Esophagus muscularis mucosa (tissue), 4 donors: ENCODE measurements around the gene GRID2. TPM values are rescaled to one million over a fixed set of nuclear protein-coding genes. Genes with fewer than 3 reads are reported as not detected.

Experiments
- DNase-seq: peaks from one replicate; pipeline ENCODE4 v3.0.0-alpha.2; 2017; ENCODE audit errors: extremely low spot score
- H3K27ac ChIP-seq, 4 donors: fragments of 200-600 bp; sonication (generic); replicated peaks in 1 of 4; 1 replicate in 3 of 4; 2 replicates in 1 of 4; pipeline ENCODE4 v1.5.1; 2016 to 2019; ENCODE audit warnings: mild to moderate bottlenecking in 1 of 4
- H3K27me3 ChIP-seq, 4 donors: fragments of 200-600 bp; sonication (generic); one replicate each; pipeline versions ENCODE4 v1.5.1 to v1.6.0; 2016 to 2019
- H3K36me3 ChIP-seq, 4 donors: fragments of 200-600 bp; sonication (generic); one replicate each; pipeline ENCODE4 v1.5.1; 2016 to 2019
- H3K4me1 ChIP-seq, 4 donors: fragments of 200-600 bp; sonication (generic); one replicate each; pipeline ENCODE4 v1.5.1; 2016 to 2019
- H3K4me3 ChIP-seq, 4 donors: fragments of 200-600 bp; sonication (generic); 1 replicate in 2 of 4; 2 replicates in 2 of 4; pipeline ENCODE4 v1.5.1; 2016 to 2019; ENCODE audit warnings: mild to moderate bottlenecking in 4 of 4, moderate library complexity in 1 of 4
- H3K9me3 ChIP-seq, 4 donors: fragments of 200-600 bp; sonication (generic); 1 replicate in 3 of 4; 2 replicates in 1 of 4; pipeline ENCODE4 v1.5.1; 2016 to 2019
- EP300 ChIP-seq: sonication (generic); formaldehyde crosslinking; IDR thresholded peaks from one replicate; pipeline ENCODE4 v1.6.1; 2017; ENCODE audit warnings: antibody characterized with exemption
- POLR2A ChIP-seq: fragments of 450-650 bp; IDR thresholded peaks from one replicate; pipeline ENCODE4 v1.6.1; 2017; ENCODE audit warnings: antibody characterized with exemption, moderate library complexity, mild to moderate bottlenecking, low read depth
- POLR2AphosphoS5 ChIP-seq, 2 donors: sonication (generic); formaldehyde crosslinking; IDR thresholded peaks; one replicate each; pipeline ENCODE4 v1.6.1; 2017; ENCODE audit warnings: antibody characterized with exemption in 2 of 2
- WGBS: methylation state at CpG from one replicate; pipeline ENCODE4 v1.1.5; 2018; 5-methylcytosine and 5-hydroxymethylcytosine counted together
- intact Hi-C: fragments of 100-400 bp; cut with DNase I; formaldehyde crosslinking; loops from one replicate; pipeline ENCODE4 v1.15.1; 2023
- total RNA-seq, 4 donors: library from RNA; depleted of rRNA; stranded (reverse); fragments of >200 nt; gene quantifications; one replicate each; pipeline versions ENCODE4 v1.1.0 to v1.2.1, GENCODE V29; 2016
- TF ChIP-seq, protein P1 (sequence below), 3 experiments: fragments of 200-600 bp in 2 of 3; fragments of 450-650 bp in 1 of 3; sonication (generic) in 2 of 3; IDR thresholded peaks; one replicate each; pipeline ENCODE4 v1.5.1; 2017 to 2019; ENCODE audit warnings: antibody characterized with exemption in 3 of 3, mild to moderate bottlenecking in 2 of 3, moderate library complexity in 1 of 3

Gene GRID2
- total RNA-seq, 4 donors from 2014 or later = 0.06 to 0.17 TPM; not detected in 2

DNA sequence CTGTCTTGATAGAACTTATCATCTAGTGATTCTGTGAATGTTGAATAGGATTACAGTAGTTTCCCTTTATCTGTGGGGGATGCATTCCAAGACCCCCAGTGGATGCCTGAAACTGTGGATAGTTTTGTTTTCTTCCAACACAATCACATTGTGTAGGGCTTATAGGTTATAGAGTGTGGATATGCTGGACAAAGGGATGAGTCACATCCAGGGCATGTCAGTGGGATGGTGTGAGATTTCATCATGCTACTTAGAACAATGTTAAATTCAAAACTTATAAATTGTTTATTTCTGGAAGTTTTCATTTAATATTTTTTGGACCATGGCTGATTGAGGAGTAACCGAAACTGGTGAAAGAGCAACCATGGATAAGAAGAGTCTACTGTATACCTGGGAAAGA is 1092.5 kb downstream of the GRID2 start:
- WGBS = 100% methylated on average over 1 of the region's 1 CpG
- Histone ChIP-seq H3K4me1 (no peaks in the 10 kb centered on the region), H3K27me3 (no peaks in the 10 kb centered on the region), H3K4me3 (no peak overlapping the region), H3K27ac (no peak overlapping the region), H3K36me3 (no peaks in the 10 kb centered on the region), H3K9me3 (no peaks in the 10 kb centered on the region)
- intact Hi-C loops = no loop called here
- DNase-seq = no peak
- no peak for TF ChIP-seq POLR2A
- no peak for TF ChIP-seq POLR2AphosphoS5 (IDR thresholded peaks at IDR 0.05)
- TF ChIP-seq, protein P1, sequence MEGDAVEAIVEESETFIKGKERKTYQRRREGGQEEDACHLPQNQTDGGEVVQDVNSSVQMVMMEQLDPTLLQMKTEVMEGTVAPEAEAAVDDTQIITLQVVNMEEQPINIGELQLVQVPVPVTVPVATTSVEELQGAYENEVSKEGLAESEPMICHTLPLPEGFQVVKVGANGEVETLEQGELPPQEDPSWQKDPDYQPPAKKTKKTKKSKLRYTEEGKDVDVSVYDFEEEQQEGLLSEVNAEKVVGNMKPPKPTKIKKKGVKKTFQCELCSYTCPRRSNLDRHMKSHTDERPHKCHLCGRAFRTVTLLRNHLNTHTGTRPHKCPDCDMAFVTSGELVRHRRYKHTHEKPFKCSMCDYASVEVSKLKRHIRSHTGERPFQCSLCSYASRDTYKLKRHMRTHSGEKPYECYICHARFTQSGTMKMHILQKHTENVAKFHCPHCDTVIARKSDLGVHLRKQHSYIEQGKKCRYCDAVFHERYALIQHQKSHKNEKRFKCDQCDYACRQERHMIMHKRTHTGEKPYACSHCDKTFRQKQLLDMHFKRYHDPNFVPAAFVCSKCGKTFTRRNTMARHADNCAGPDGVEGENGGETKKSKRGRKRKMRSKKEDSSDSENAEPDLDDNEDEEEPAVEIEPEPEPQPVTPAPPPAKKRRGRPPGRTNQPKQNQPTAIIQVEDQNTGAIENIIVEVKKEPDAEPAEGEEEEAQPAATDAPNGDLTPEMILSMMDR (IDR thresholded peaks at IDR 0.05) = no peak
- TF ChIP-seq EP300 = no peak

DNA sequence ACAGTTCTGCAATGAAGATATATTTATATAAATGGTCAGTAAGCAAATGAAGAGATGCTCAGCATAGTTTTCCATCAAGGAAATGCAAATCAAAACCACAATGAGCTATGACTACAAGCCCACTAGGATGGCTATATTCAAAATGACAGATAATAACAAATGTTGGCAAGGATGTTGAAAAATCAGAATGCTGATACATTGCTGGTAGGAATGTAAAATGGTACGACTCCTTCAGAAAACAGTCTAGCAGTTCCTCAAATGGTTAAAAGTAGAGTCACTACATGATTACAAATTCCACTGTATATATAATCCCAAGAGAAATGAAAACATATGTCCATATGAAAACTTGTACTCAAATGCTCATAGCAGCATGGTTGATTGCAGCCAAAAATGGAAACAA is 1099.8 kb downstream of the GRID2 start:
- WGBS = 84% methylated on average over 1 of the region's 1 CpG
- H3K9me3 ChIP-seq = no peaks in the 10 kb centered on the region
- no peaks in the 10 kb centered on the region for H3K36me3 ChIP-seq
- intact Hi-C loops = no loop called here
- DNase-seq = no peak
- no peak overlapping the region for H3K27ac ChIP-seq
- H3K4me3 ChIP-seq = no peak overlapping the region
- no peaks in the 10 kb centered on the region for H3K4me1 ChIP-seq
- no peak for TF ChIP-seq POLR2A
- TF ChIP-seq POLR2AphosphoS5 (IDR thresholded peaks at IDR 0.05) = no peak
- no peak for TF ChIP-seq EP300
- TF ChIP-seq, protein P1 (IDR thresholded peaks at IDR 0.05) = no peak
- H3K27me3 ChIP-seq = no peaks in the 10 kb centered on the region

DNA sequence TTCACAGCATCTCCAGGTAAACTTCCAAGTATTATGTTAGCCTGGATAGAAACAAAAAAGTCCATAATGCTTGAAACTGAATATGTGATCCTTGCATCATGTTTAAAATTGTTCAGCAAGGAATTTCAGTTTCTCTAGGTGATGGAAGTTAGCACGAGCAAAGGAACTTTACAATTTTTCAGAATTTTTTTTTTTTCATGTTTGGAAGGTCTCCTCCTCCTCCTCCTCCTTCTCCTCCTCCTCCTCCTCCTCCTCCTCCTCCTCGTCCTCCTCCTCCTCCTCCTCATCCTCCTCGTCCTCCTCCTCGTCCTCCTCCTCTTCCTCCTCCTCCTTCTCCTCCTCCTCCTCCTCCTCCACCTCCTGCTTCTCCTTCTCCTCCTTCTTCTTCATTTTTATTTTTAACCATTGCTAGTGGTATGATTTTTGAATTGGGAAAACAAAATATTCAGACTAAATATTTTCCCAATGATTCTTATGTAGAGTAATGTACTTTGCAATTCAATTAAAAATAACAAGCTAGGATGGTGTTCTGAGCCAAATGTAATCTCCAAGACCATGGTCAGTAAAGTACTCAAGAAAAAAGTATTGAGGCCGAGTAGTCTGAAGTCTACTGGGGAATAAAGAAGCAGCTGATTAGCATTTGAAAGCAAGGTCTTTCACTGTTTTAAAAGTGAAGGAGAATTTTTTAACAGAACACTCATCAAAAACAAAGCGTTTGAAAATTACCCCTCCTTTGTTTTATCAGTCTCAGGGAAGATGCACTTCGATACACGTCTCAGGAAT is 1103.9 kb downstream of the GRID2 start:
- Histone ChIP-seq H3K4me1 (no peaks in the 10 kb centered on the region), H3K9me3 (no peaks in the 10 kb centered on the region), H3K36me3 (no peaks in the 10 kb centered on the region), H3K27ac (no peak overlapping the region), H3K4me3 (no peak overlapping the region), H3K27me3 (no peaks in the 10 kb centered on the region)
- WGBS = 50% methylated on average over 8 of the region's 8 CpGs
- TF ChIP-seq POLR2A = no peak
- TF ChIP-seq, protein P1 (IDR thresholded peaks at IDR 0.05) = no peak
- TF ChIP-seq POLR2AphosphoS5 (IDR thresholded peaks at IDR 0.05) = no peak
- no peak for TF ChIP-seq EP300
- intact Hi-C loops = no loop called here
- no peak for DNase-seq

DNA sequence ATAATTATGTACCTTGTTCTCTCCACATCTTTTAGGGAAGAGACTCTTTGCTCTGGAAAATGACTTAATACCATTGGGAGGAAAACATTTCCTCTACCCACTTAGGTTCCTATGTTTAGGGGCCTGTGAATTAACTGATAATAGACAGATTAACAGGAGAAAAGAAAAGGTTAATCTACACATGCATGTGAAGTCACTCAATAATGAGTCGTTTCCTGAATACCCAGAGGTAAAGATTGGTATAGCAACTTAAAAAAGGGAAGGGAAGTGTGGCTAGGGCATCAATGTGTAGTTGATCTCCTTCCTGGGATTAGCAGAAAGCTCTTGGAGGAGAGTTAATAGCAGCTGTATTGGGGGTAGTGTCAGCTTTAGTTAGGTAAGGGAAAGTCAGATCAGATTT is 1105.3 kb downstream of the GRID2 start:
- intact Hi-C loops = no loop called here
- TF ChIP-seq, protein P1 (IDR thresholded peaks at IDR 0.05) = no peak
- TF ChIP-seq EP300 (no peak), POLR2AphosphoS5 (IDR thresholded peaks at IDR 0.05) (no peak), POLR2A (no peak)
- WGBS = 8% methylated on average over 1 of the region's 1 CpG
- H3K27me3 ChIP-seq = no peaks in the 10 kb centered on the region
- DNase-seq = no peak
- H3K36me3 ChIP-seq = no peaks in the 10 kb centered on the region
- no peak overlapping the region for H3K4me3 ChIP-seq
- H3K27ac ChIP-seq = no peak overlapping the region
- H3K4me1 ChIP-seq = no peaks in the 10 kb centered on the region
- no peaks in the 10 kb centered on the region for H3K9me3 ChIP-seq
